GM12878 (cell line): ENCODE measurements around the gene SKAP1. TPM values are rescaled to one million over a fixed set of nuclear protein-coding genes. Genes with fewer than 3 reads are reported as not detected.

ENCODE experiments used
- ATAC-seq: fragments of 200-7000 bp; cut with Tn5 transposase; 3 replicates; pipeline ENCODE4 v1.9.1; 2020; ENCODE audit warnings: mild to moderate bottlenecking, moderate library complexity
- BruUV-seq: library from RNA; stranded (reverse); fragments of 400-500 nt; replicated peaks from 2 replicates; lab custom pipeline; 2021; lab: Mats Ljungman, UMichigan
- CTCF ChIA-PET: fragments of 300-600 bp; sonication (Branson Sonifier 250); formaldehyde crosslinking; extraction: SDS; loops from one replicate; lab custom pipeline; 2021; ENCODE audit warnings: inconsistent platforms; lab: Yijun Ruan, JAX
- POLR2A ChIA-PET: fragments of 350-600 bp; formaldehyde crosslinking; extraction: SDS; loops from one replicate; lab custom pipeline; 2021; ENCODE audit warnings: inconsistent platforms; lab: Charles Lee
- RAD21 ChIA-PET: fragments of 300-600 bp; sonication (Branson Sonifier 250); formaldehyde crosslinking; loops from one replicate; lab custom pipeline; 2023; ENCODE audit warnings: antibody characterized with exemption; ENCODE audit not compliant: unreplicated experiment; lab: Charles Lee
- SMC1A ChIA-PET: fragments of 300-600 bp; sonication (Branson Sonifier 250); formaldehyde crosslinking; loops from one replicate; lab custom pipeline; 2023; ENCODE audit not compliant: unreplicated experiment, uncharacterized antibody; lab: Charles Lee
- DNase-seq: peaks from one replicate; pipeline ENCODE4 v3.0.0-alpha.2; 2011; ENCODE audit warnings: low read depth, low spot score
- FAIRE-seq: peaks from 3 replicates; lab custom pipeline; 2011; peaks lifted over from hg19 to GRCh38; lab: Jason Lieb, UNC
- H2AFZ ChIP-seq: 2 replicates; pipeline ENCODE4 v1.6.0; 2011; ENCODE audit warnings: low read depth, low read length, control low read depth; ENCODE audit not compliant: control insufficient read depth
- H3K27ac ChIP-seq: 2 replicates; pipeline ENCODE4 v1.5.1; 2011; ENCODE audit warnings: control low read depth; ENCODE audit not compliant: control insufficient read depth, insufficient read depth
- H3K27me3 ChIP-seq, 2 experiments: replicated peaks in 1 of 2; 2 replicates each; pipeline versions ENCODE4 v1.6.0 to v1.6.1; 2011; ENCODE audit warnings: low read length in 1 of 2; ENCODE audit not compliant: control insufficient read depth in 2 of 2, insufficient read depth in 2 of 2
- H3K36me3 ChIP-seq, 2 experiments: 2 replicates each; pipeline ENCODE4 v1.5.1; 2011; ENCODE audit warnings: low read length in 1 of 2; ENCODE audit not compliant: control insufficient read depth in 2 of 2, insufficient read depth in 2 of 2
- H3K4me1 ChIP-seq: 2 replicates; pipeline ENCODE4 v1.6.1; 2011; ENCODE audit warnings: mild to moderate bottlenecking, low read length, moderate library complexity, mixed read lengths; ENCODE audit not compliant: control insufficient read depth, insufficient read depth
- H3K4me2 ChIP-seq: 2 replicates; pipeline ENCODE4 v1.6.0; 2011; ENCODE audit warnings: control low read depth; ENCODE audit not compliant: control insufficient read depth, insufficient read depth
- H3K4me3 ChIP-seq: fragments of 200-600 bp; sonication (generic); 2 replicates; pipeline ENCODE4 v1.5.1; 2016
- H3K79me2 ChIP-seq: 2 replicates; pipeline ENCODE4 v1.6.0; 2011; ENCODE audit warnings: low read length; ENCODE audit not compliant: control insufficient read depth, insufficient read depth
- H3K9ac ChIP-seq: 2 replicates; pipeline ENCODE4 v1.8.0; 2011; ENCODE audit warnings: low read length, control low read depth, mixed read lengths; ENCODE audit not compliant: control insufficient read depth, insufficient read depth
- H3K9me3 ChIP-seq: replicated peaks from 3 replicates; pipeline ENCODE4 v1.5.1; 2011; ENCODE audit warnings: mild to moderate bottlenecking, low read length; ENCODE audit not compliant: control insufficient read depth, insufficient read depth
- H4K20me1 ChIP-seq: 2 replicates; pipeline ENCODE4 v1.6.0; 2011; ENCODE audit not compliant: control insufficient read depth, insufficient read depth
- DPF2 ChIP-seq: fragments of 450-650 bp; IDR thresholded peaks from 2 replicates; pipeline ENCODE4 v1.6.1; 2017; ENCODE audit warnings: mild to moderate bottlenecking
- ETV6 ChIP-seq, 2 experiments: fragments of 450-650 bp in 1 of 2; IDR thresholded peaks in 1 of 2; conservative IDR thresholded peaks in 1 of 2; 2 replicates each; pipeline ENCODE4 v1.6.1; 2014; ENCODE audit warnings: antibody characterized with exemption in 1 of 2, borderline replicate concordance in 1 of 2, low read depth in 1 of 2, mild to moderate bottlenecking in 1 of 2, moderate library complexity in 1 of 2
- GABPA ChIP-seq: IDR thresholded peaks from 2 replicates; pipeline ENCODE4 v1.6.1; 2014; ENCODE audit warnings: antibody characterized with exemption, low read depth, mild to moderate bottlenecking, inconsistent platforms
- JUND ChIP-seq: IDR thresholded peaks from 2 replicates; pipeline ENCODE4 v1.6.1; 2012; ENCODE audit warnings: low read depth, mild to moderate bottlenecking, low read length, improper control_type of control experiment, moderate library complexity
- NFIC ChIP-seq: IDR thresholded peaks from 2 replicates; pipeline ENCODE4 v1.6.1; 2012; ENCODE audit warnings: low read depth, mild to moderate bottlenecking, inconsistent platforms, low read length, moderate library complexity
- PAX5 ChIP-seq: IDR thresholded peaks from 2 replicates; pipeline ENCODE4 v1.6.1; 2011; ENCODE audit warnings: low read depth, low read length, borderline replicate concordance
- PAX8 ChIP-seq: fragments of 450-650 bp; IDR thresholded peaks from 2 replicates; pipeline ENCODE4 v1.6.1; 2017; ENCODE audit warnings: mild to moderate bottlenecking, moderate library complexity
- RAD51 ChIP-seq: fragments of 450-650 bp; IDR thresholded peaks from 2 replicates; pipeline ENCODE4 v1.6.1; 2016; ENCODE audit warnings: moderate library complexity, mild to moderate bottlenecking, inconsistent platforms
- SMARCA5 ChIP-seq: fragments of 450-650 bp; IDR thresholded peaks from 2 replicates; pipeline ENCODE4 v1.6.1; 2017; ENCODE audit warnings: mild to moderate bottlenecking
- TAF1 ChIP-seq: IDR thresholded peaks from 2 replicates; pipeline ENCODE4 v1.6.1; 2011; ENCODE audit warnings: mild to moderate bottlenecking, low read depth, low read length, borderline replicate concordance
- ZBED1 ChIP-seq: IDR thresholded peaks from 2 replicates; pipeline ENCODE4 v1.6.1; 2016; ENCODE audit warnings: borderline replicate concordance
- ZNF24 ChIP-seq: fragments of 450-650 bp; IDR thresholded peaks from 2 replicates; pipeline ENCODE4 v1.6.1; 2017; ENCODE audit warnings: antibody characterized with exemption, mild to moderate bottlenecking
- ZSCAN29 ChIP-seq: fragments of 450-650 bp; IDR thresholded peaks from 2 replicates; pipeline ENCODE4 v1.6.1; 2017; ENCODE audit warnings: mild to moderate bottlenecking, moderate library complexity
- WGBS: methylation state at CpG from one replicate; pipeline ENCODE4 v1.1.6; 2016; ENCODE audit warnings: low lambda C conversion rate; ENCODE audit not compliant: insufficient replicate concordance, insufficient coverage; ENCODE audit errors: missing lambda C conversion rate; 5-methylcytosine and 5-hydroxymethylcytosine counted together
- in situ Hi-C: fragments of 300-500 bp; cut with MboI; formaldehyde crosslinking; loops from 9 replicates; pipeline ENCODE4 v1.14.3; 2018; ENCODE audit warnings: mixed read lengths
- intact Hi-C: fragments of 100-400 bp; cut with micrococcal nuclease; formaldehyde crosslinking; loops from one replicate; pipeline ENCODE4 v1.14.2; 2022; ENCODE audit not compliant: unreplicated experiment
- polyA plus RNA-seq, 11 experiments: library from polyadenylated mRNA; depleted of rRNA in 4 of 11; unstranded in 6 of 11; stranded (reverse) in 5 of 11; fragments of >200 nt; fragmentation: Nextera tagmentation in 4 of 11; fragmentation: Illumina TruSeq in 1 of 11; extraction: Ambion mirVana in 4 of 11; extraction: Trizol in 1 of 11; gene quantifications; 1 replicate in 1 of 11; 2 replicates in 10 of 11; pipeline versions ENCODE4 v1.2.1 to v1.2.3, GENCODE V29; 2011 to 2016; ENCODE audit warnings: inconsistent platforms in 2 of 11, missing spikeins in 2 of 11, low read depth in 1 of 11
- total RNA-seq, 4 experiments: library from RNA; depleted of rRNA in 3 of 4; stranded (reverse); fragments of >200 nt in 3 of 4; fragmentation: Illumina TruSeq in 1 of 4; extraction: Trizol in 1 of 4; gene quantifications; 2 replicates each; pipeline versions ENCODE4 v1.2.1 to v1.2.3, GENCODE V29; 2013 to 2021
- TF ChIP-seq, protein P1 (sequence below): IDR thresholded peaks from 2 replicates; pipeline ENCODE4 v1.6.1; 2012; ENCODE audit warnings: low read length, inconsistent platforms

The SKAP1 gene
- total and polyA plus RNA-seq, 10 of the 15 experiments (the other 5 are each of a cell fraction or from before 2014, with no cell fraction given): 17.1 to 97.6 (median 35.9) TPM

DNA sequence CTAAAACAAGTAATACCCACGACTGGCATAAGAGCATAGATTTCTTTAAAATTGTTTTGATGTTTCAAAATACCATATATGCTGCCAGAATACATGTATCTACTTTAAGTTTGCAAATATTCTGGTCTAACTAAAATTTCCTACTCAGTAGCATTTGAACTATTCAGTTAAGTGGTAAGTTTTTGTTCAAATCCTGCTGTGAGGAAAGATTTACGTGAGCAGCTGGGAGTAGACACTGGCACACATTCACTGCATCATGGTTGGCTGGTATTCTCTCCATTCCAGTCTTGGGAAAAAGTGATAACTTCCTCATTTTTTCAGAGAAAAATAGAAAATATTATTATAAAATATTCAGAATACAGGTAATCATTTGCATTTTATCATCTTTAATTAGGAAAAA is 133.6 kb downstream of the SKAP1 start:
- Histone ChIP-seq H3K27me3 (no peaks in the 10 kb centered on the region), H4K20me1 (no peaks in the 10 kb centered on the region)
- in situ Hi-C loops: no loop called here
- SMC1A ChIA-PET: interaction anchor here (1.3 to 5.4 kb wide), 9 partner anchors 9 to 39 kb away, joined by 3 to 38 read pairs (median 5); no protein-coding TSS in a partner anchor
- BruUV-seq: no TSS peak
- POLR2A ChIA-PET: interaction anchor here (1.1 to 1.2 kb wide), 2 partner anchors 24 to 30 kb away, joined by 3 to 4 read pairs; no protein-coding TSS in a partner anchor
- TF ChIP-seq DPF2: no peak
- no peak for TF ChIP-seq NFIC
- TF ChIP-seq, all 136 proteins: peak for 0
- Histone ChIP-seq H3K79me2 (peaks cover 1% of the 10 kb centered on the region), H3K4me1 (peaks cover 57% of the 10 kb centered on the region), H3K4me2 (no peak overlapping the region), H3K4me3 (no peak overlapping the region), H2AFZ (no peak overlapping the region), H3K9ac (no peak overlapping the region), H3K36me3 (no peaks in the 10 kb centered on the region), H3K27ac (no peak overlapping the region; the same call in 1 of the 2 replicates), H3K9me3 (no peaks in the 10 kb centered on the region)
- 100% methylated on average over 2 of the region's 2 CpGs for WGBS
- intact Hi-C loops: no loop called here
- ChIA-PET RAD21 (interaction anchor here (0.7 to 1.0 kb wide), 2 partner anchors 12 to 30 kb away, joined by 3 to 4 read pairs; no protein-coding TSS in a partner anchor), CTCF (interaction anchor here (0.6 to 20.0 kb wide), 6 partner anchors 8 to 297 kb away, joined by 3 to 190 read pairs (median 6); partner anchors contain the start of gene HOXB5)
- ATAC-seq: no peak
- no peak for FAIRE-seq
- DNase-seq: no peak

DNA sequence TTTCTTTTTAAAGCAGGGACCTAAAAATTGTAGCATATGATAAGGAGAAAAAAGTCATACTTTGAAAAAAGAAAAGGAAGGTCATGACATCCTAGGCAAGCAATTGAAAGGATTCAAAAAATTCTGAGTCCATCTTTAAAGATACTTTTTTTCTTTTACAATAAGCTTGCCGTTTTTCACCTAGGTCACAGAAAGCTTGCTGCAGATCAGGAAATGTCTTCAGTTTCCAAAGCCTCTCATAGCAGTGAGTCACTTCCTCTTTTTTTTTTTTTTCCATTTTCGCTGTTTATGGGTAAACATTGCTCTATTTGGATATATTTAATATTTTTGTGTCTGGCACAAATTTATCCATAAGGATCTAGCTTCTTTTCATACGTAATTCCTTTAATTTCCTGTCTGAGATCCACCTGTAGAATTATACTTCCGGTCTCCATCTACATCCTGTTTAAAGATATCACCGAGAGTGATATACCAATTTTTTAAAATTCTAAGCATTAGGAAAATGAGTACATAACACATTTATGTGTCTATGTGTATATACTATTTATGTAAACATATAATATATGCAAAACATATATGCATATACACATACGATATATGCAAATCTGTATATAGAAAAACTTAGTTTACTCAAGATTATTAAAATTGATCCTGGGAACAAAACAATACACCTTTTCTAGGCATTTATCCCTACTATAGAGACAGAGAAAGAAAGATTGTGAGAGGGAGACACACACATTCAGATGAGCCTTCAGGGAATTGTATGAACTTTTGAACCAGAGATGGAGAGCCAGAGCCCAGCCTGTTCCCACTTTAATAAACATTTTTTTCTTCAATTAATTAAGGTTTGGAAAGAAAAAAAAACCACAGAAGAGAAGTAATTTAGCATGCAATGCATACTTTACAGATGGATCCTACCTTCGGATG is 134.4 kb downstream of the SKAP1 start:
- Histone ChIP-seq H3K36me3 (no peaks in the 10 kb centered on the region), H4K20me1 (no peaks in the 10 kb centered on the region), H3K4me1 (peaks cover 48% of the 10 kb centered on the region), H3K9me3 (no peaks in the 10 kb centered on the region), H3K27me3 (no peaks in the 10 kb centered on the region), H3K79me2 (peaks cover 1% of the 10 kb centered on the region), H3K9ac (peak overlapping the region; percentile 25), H3K4me3 (peak overlapping the region; percentile 20), H2AFZ (peak overlapping the region; percentile 57), H3K4me2 (peak overlapping the region; percentile 62), H3K27ac (peak overlapping the region; percentile 95)
- RAD21 ChIA-PET: interaction anchor here (0.7 to 3.2 kb wide), 11 partner anchors 9 to 297 kb away, joined by 3 to 26 read pairs (median 4); no protein-coding TSS in a partner anchor
- POLR2A ChIA-PET: interaction anchor here (0.6 to 1.2 kb wide), 4 partner anchors 29 to 597 kb away, joined by 3 to 4 read pairs (median 3); partner anchors contain the start of gene ATP5MC1
- intact Hi-C loops: no loop called here
- 18% methylated on average over 7 of the region's 7 CpGs for WGBS
- SMC1A ChIA-PET: interaction anchor here (0.6 to 5.4 kb wide), 21 partner anchors 10 to 605 kb away, joined by 3 to 38 read pairs (median 3); no protein-coding TSS in a partner anchor
- CTCF ChIA-PET: interaction anchor here (0.9 to 20.0 kb wide), 10 partner anchors 9 to 298 kb away, joined by 3 to 190 read pairs (median 4); partner anchors contain the start of gene HOXB5
- no TSS peak for BruUV-seq
- peak; percentile 47 for DNase-seq
- in situ Hi-C loops: no loop called here
- peak; percentile 77 for ATAC-seq
- FAIRE-seq: no peak
- 0 out of 2 replicates have a peak, but pooled peaks have one; percentile 34 for TF ChIP-seq ZBED1
- no peak for TF ChIP-seq PAX5
- TF ChIP-seq ZSCAN29: no peak
- no peak for TF ChIP-seq ETV6 (conservative IDR thresholded peaks at IDR 0.05 in 1 of 2, IDR thresholded peaks at IDR 0.05 in 1 of 2; ENCODE audit: borderline replicate concordance in 1 of 2, low read depth in 1 of 2)
- TF ChIP-seq, protein P1, sequence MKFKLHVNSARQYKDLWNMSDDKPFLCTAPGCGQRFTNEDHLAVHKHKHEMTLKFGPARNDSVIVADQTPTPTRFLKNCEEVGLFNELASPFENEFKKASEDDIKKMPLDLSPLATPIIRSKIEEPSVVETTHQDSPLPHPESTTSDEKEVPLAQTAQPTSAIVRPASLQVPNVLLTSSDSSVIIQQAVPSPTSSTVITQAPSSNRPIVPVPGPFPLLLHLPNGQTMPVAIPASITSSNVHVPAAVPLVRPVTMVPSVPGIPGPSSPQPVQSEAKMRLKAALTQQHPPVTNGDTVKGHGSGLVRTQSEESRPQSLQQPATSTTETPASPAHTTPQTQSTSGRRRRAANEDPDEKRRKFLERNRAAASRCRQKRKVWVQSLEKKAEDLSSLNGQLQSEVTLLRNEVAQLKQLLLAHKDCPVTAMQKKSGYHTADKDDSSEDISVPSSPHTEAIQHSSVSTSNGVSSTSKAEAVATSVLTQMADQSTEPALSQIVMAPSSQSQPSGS: peak; percentile 70
- peak; percentile 64 for TF ChIP-seq GABPA
- no peak for TF ChIP-seq RAD51
- no peak for TF ChIP-seq JUND
- no peak for TF ChIP-seq PAX8
- no peak for TF ChIP-seq TAF1
- no peak for TF ChIP-seq SMARCA5
- TF ChIP-seq ZNF24: no peak
